ENCODE measurements around the gene EEF2. TPM values are rescaled to one million over a fixed set of nuclear protein-coding genes. Genes with fewer than 3 reads are reported as not detected.

EEF2 gene
- total RNA-seq, 1 experiment from 2014 or later = 3,615 TPM

DNA sequence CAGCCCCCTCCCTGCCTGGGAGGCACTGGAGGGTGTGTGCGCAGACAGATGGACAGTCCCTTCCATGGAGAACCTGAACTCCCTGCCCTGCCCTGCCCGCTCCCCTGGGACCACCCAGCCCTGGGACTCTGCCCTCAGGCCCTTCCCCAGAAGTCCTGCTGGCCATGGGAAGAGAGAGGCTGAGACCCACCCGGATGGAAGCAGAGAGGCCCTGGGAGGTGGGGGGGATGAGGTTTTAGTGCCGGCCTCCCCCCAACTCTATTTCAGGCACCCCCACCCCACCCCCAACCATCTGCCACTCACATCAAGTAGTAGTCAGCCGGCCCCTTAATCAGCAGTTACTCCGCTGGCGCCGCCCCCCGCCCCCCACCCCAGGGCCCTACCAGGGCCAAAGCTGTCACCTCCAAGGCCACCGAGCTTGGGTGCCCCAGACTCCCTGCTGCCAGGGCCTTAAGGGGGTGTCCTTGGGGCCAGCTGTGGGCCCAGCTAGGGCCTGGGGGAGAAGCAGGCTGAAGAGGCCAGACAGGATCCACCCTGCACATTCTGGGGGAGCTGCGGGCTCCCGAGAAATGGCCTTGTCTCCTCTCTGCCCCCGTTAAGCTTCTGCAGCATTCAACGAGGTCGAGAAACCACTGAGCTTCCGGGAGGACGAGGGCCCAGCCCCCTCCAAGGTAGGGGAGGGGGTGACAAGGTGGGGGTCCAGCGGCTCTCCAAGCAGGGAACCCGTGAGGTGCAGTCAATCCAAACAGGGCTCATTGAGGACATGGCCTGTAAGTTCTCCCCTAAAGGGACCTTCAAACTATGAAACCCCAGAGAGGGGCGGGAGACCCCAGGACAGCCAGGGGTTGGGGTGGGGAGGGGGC is 35.0 kb downstream of the EEF2 start:
- no peak overlapping the region; the same call in 1 of the 2 replicates for H2BK15ac ChIP-seq (ENCODE audit: low read depth, low read length)
- H3K36me3 Mint-ChIP-seq (ENCODE audit: insufficient read depth in 1 of 3, low read depth in 3 of 3) = peaks cover 0 to 5% (median 0%) of the 10 kb centered on the region in 3 experiments; a peak in 3 of 7 replicates
- no peak overlapping the region for H4K91ac ChIP-seq (ENCODE audit: insufficient read length, low read depth, low read length)
- no peak overlapping the region for H3T11ph ChIP-seq (ENCODE audit: low read length)
- no peak for DNase-seq
- no peak overlapping the region for H3K4me2 ChIP-seq (ENCODE audit: insufficient read depth, insufficient read length, low read length)
- H3K9me3 Mint-ChIP-seq = no peaks in the 10 kb centered on the region
- H3K9ac ChIP-seq (ENCODE audit: extremely low read depth, insufficient read length, low read length) = no peak overlapping the region
- H3K27ac ChIP-seq (ENCODE audit: insufficient read length, low read depth, low read length) = no peak overlapping the region
- no peak overlapping the region for H3K56ac ChIP-seq (ENCODE audit: insufficient read length, low read depth, low read length)
- no peaks in the 10 kb centered on the region for H3K79me2 ChIP-seq (ENCODE audit: insufficient read depth, low read length)
- no peak overlapping the region for H4K5ac ChIP-seq (ENCODE audit: insufficient read length, low read depth, low read length)
- no peak overlapping the region for H2AFZ ChIP-seq (ENCODE audit: low read length)
- no peak overlapping the region for H3K4me3 Mint-ChIP-seq
- H3K23me2 ChIP-seq (ENCODE audit: insufficient read length, low read depth, low read length, poor library complexity, severe bottlenecking) = no peaks in the 10 kb centered on the region
- no peaks in the 10 kb centered on the region for H3K27me3 ChIP-seq (ENCODE audit: insufficient read depth, low read length)
- H3K14ac ChIP-seq (ENCODE audit: insufficient read depth, low read length) = peak overlapping the region; percentile 66; the same call in 1 of the 2 replicates
- TF ChIP-seq, protein P1, sequence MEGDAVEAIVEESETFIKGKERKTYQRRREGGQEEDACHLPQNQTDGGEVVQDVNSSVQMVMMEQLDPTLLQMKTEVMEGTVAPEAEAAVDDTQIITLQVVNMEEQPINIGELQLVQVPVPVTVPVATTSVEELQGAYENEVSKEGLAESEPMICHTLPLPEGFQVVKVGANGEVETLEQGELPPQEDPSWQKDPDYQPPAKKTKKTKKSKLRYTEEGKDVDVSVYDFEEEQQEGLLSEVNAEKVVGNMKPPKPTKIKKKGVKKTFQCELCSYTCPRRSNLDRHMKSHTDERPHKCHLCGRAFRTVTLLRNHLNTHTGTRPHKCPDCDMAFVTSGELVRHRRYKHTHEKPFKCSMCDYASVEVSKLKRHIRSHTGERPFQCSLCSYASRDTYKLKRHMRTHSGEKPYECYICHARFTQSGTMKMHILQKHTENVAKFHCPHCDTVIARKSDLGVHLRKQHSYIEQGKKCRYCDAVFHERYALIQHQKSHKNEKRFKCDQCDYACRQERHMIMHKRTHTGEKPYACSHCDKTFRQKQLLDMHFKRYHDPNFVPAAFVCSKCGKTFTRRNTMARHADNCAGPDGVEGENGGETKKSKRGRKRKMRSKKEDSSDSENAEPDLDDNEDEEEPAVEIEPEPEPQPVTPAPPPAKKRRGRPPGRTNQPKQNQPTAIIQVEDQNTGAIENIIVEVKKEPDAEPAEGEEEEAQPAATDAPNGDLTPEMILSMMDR (conservative IDR thresholded peaks at IDR 0.05) = no peak
- no peak overlapping the region for H3K18ac ChIP-seq (ENCODE audit: insufficient read length, low read depth, low read length)
- H4K20me1 ChIP-seq (ENCODE audit: control insufficient read depth, insufficient read depth, insufficient read length) = no peaks in the 10 kb centered on the region
- no CpG with 5 or more reads among the region's 20 CpGs for WGBS (ENCODE audit: extremely low coverage, insufficient read length, low lambda C conversion rate)
- H2BK5ac ChIP-seq (ENCODE audit: insufficient read length, low read length) = no peak overlapping the region
- peaks cover 3 to 17% of the 10 kb centered on the region in 2 experiments; a peak in 3 of 4 replicates for H3K4me1 Mint-ChIP-seq
- no peak overlapping the region for H2AK5ac ChIP-seq (ENCODE audit: insufficient read length, low read length)
- no peak overlapping the region for H3K23ac ChIP-seq (ENCODE audit: insufficient read length, low read depth, low read length)
- H2BK12ac ChIP-seq (ENCODE audit: insufficient read length, low read depth, low read length) = no peak overlapping the region
- no peak overlapping the region for H4K8ac ChIP-seq (replicated peaks; ENCODE audit: insufficient read length, low read depth, low read length)
- no peaks in the 10 kb centered on the region; the same call in 1 of the 2 replicates for H3K27me3 Mint-ChIP-seq (ENCODE audit: low read depth)
- no peaks in the 10 kb centered on the region for H3K9me3 ChIP-seq (ENCODE audit: control insufficient read depth, low read depth, low read length)
- H2BK20ac ChIP-seq (ENCODE audit: low read depth, low read length, poor library complexity, severe bottlenecking) = no peak overlapping the region
- no peaks in the 10 kb centered on the region for H3K4me1 ChIP-seq (ENCODE audit: insufficient read depth, low read length)
- no peak overlapping the region for H3K4ac ChIP-seq (ENCODE audit: low read depth, low read length)
- H3K79me1 ChIP-seq (ENCODE audit: insufficient read depth, low read depth, low read length, poor library complexity, severe bottlenecking) = no peaks in the 10 kb centered on the region
- H3K27ac Mint-ChIP-seq = no peak overlapping the region
- no peak overlapping the region for H2BK120ac ChIP-seq (ENCODE audit: low read depth, low read length, poor library complexity, severe bottlenecking)

All from H9 (cell line).